GM19467 (cell line): Measurements from ENCODE around the gene COL8A1.

ENCODE experiments used
- ATAC-seq: cut with Tn5 transposase; IDR thresholded peaks from one replicate; pipeline ENCODE4 v1.9.1; 2021; ENCODE audit warnings: mild to moderate bottlenecking, moderate library complexity; ENCODE audit not compliant: unreplicated experiment

Gene COL8A1

DNA sequence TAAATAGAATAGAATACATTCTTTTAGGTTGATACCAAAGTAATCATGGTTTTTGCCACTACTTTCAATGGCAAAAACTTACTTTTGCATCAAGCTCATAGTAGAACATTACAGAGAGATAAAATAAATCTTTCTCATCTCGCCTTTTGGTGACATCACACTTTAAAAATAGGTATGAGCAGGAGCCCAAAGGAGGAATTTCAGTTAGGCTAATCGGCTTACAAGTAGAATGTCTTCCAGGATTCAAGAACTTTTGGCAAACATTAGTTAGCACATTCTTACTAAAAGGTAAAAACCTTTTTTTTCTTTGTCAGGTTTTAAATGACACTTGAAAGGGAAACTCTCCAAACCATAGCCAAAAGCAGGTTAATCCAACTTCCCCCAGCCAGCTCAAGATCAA lies 119.6 kb downstream of the COL8A1 start:
- no peak for ATAC-seq

DNA sequence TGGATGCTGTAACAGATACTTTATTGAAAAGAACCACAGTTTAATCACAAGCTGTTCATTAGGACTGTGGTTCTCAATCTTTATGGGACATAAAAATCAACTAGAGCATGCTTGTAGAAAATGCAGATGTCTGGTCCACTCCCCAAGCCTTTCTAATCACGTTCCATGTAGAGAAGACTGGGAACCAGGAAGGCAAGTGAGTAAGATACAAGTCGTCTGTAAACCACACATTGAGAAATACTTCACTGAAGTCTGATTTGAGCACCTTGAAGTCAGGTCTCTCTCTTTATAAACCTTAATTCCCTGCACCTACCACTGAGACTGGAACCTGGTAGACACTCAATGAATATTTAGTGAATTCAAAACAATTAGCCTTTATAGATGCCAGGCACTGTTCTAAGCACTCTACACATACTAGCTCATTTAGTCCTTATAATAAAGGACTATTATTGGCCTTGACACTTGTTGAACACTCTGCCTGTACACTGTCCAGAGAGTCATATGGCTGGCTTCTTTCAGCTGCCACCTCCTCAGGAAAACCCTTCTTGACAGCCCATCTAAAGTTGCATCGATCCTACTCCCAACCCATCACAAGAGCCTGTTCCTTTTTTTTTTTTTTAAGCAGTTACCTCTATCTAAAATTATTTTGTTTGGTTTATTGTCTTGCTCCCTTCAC lies 120.2 kb downstream of the COL8A1 start:
- no peak for ATAC-seq

DNA sequence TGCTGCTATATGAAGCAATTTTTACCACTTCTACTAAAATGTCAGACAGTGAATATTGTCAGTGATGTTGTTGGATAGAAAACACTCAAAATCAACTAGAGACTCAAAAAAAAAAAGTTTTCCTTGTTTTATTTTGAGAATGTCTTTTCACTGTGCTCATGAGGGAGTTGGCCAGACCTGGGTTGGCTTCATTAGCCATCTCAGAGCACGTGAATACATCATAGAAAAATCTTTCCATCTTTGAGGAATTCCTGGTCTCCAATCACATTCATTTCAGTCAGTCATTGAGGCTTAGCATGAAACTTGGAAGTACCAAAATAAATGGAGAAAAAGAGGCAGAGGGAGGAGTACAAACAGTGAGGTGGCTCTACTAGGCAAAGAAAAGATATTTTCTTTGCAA lies 121.6 kb downstream of the COL8A1 start:
- ATAC-seq, result no peak

DNA sequence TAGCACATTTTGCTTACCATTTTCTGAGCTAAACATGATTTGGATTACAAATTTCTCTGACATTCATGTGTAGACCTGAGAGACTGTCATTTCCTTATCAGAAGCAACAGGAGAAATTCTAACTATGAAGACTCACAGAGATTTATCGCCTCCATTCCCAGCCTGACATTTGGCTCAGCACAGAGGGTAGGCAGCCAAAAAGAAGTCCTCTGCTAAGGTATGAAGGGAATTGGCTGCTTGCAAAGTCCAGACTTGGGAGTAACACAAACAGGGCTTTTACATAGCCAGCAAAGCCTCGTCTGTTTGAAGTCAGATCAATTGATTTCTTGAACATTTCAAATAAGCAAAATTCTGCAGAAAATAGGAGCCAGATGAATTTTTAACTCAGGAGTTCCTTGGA lies 122.2 kb downstream of the COL8A1 start:
- no peak for ATAC-seq

DNA sequence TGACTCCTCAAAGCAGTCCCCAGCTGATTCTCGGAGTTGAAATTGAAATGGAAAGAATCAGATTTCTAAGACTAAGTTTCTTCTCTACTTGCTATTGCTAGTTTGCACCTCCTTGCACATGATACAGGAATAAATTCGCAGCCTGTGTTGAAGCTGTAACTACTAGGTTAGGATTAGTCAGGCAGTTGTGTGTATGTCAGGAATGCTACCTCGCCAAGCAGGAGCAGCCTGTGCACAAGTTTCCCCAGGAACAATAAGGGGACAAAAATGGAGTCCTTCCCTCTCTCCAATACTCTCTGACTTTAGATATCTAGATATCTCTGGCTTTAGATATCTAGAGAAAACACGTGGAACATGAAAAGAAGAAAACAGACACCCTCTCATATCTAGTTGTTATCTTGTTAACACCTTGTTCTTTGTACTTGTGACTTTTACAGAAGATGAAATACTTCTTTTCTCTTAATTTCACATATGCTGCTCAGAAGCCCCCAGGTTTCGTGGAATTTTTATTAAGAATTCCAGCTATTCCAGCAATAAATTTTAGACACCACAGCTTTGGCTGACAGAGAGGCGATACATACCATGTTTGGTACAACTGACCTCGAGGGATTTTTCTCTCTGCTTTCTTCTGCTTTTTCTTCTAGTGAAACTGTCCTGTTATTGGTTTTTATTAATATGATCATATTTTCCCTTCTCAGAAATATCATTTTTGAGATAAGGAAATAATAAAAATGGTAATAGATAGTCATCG lies 123.2 kb downstream of the COL8A1 start:
- ATAC-seq, result no peak

DNA sequence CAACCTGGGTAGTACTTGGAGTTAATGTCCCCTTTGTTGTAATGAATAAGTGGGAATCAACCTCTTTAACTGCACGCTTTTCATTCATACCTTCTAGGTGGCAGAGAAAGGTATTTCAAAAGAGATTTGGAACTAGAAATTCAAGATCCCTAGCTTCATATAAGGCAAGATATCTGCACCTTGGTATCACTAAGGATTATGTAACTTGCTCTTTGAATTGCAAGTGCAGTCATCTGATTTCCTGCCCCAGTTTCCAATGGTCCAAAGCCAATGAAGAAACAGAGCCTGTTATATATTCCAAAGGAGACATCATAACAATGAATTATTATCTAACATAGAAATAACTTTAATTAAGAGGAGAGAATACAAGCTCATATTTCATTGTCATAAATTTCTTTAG lies 124.5 kb downstream of the COL8A1 start:
- no peak for ATAC-seq

DNA sequence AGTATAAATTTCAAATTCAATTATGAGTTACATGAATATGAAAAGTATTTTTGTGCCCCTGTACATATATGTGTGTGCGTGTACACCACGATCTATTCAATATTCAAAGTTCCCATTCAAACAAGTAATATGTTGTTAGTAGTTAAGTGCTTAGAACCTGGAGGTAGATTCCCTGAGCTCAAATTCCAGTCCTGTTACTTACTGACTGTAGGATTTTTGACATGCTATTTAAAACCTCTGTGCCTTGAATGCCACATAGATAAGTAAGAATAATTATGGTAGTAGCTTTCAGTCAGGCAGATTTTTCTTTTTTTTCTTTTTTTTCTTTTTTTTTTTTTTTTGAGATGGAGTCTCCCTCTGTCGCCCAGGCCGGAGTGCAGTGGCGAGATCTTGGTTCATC lies 126.0 kb downstream of the COL8A1 start:
- ATAC-seq, result no peak

DNA sequence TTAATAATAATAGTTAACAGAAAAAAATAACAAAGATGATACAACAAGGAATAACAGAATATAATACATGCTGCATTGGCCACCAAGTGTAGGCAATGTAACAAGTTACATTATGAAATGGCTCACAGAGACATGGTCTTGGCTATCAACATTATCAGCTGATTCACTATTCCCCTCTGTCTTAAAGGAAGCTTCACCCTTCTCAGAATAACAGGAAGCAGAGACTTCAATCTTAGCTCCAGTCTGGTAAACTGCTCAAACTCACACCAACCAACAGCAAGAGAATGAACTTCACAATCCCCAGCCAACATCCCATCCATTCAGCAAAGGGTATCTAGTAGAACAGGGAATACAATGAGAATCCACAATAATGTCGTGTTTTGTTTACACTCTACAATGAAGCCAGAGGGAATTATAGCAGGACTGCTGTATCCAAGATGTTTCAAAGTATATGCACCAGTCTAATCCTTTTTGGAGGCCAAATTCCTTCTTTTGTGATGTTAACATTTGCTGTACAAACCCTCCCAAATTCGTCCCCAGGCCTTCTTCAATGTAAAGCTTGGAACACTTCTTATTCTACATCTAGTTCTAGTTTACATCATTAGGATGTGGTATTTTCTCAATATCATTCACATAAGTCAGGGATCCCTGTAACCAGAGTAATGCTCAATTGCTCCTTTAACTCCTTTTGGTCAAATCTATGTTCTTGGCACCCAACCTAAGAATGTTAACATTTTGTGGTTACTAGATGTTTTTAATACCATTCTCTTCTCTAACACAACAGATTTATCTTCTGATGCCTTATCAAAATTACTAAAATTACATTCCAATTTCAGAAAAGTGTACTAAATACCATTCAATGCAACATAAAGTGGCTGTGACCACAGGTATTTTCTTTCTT lies 126.9 kb downstream of the COL8A1 start:
- no peak for ATAC-seq

DNA sequence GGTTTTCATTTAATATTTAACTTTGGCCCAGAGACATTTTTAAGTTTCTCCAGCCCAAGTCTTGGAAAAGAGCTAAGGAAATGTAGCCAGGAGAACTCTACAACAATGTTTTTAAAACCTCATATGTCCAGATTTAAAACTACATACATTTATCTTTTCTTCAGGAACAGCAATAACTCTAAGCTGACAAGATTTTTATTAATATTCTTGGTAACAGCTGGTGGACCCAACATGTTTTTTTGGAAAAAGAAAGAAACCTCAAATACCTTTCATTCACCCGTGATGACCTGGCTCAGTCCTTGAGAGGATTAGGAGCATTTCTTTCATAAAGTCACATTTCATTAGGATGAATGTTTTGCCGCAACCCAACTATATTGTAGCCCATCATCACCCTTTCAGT lies 128.9 kb downstream of the COL8A1 start:
- no peak for ATAC-seq

DNA sequence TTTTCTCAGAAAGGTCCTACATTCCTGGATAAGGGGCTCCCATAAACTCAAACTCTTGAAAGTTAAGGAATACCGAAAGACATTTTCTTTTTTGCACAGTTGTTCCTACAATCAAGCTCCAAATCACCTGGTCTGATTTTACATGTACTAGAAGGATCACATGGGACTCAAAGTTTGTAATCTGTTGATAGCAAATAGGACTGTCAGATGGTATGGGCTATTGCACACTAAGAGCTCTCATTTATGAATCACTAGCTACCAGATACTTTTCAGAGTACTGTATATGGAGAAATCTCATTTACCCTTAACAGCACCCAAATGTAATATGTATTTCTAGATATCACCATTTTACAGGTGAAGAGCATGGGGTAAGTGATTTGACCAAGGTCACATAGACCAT lies 129.7 kb downstream of the COL8A1 start:
- ATAC-seq, result no peak

DNA sequence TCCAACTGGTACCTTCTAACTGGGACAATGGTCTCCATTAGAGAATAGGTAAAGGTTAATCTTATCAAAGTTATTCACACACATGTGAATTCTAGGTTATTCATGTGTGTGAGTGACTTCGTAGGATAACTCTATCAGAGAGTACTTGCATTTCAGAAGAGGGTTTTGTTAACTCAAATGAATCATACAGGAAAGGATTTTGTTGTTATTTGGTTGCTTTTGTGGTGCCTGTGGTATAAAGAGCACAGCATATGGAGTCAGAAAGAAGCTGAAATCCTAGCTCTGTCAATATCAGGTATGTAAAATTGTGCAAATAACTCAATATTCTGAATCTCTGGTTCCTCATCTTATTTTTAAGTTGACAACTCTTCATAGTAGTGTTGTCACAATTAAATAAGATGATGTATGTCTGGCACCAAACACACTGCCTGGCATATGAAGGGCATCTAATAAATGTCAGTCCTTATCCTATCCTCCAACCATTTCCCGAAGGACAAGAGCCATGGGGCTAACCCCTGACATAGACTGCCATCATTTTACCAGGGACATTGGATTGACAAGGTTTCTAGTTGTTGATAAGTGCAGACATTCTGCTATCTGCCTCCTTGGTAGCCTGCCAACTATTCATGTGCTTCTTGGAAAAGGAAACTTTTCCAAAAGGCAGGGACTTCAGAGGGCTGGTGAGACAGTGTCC lies 130.6 kb downstream of the COL8A1 start:
- ATAC-seq, result no peak

DNA sequence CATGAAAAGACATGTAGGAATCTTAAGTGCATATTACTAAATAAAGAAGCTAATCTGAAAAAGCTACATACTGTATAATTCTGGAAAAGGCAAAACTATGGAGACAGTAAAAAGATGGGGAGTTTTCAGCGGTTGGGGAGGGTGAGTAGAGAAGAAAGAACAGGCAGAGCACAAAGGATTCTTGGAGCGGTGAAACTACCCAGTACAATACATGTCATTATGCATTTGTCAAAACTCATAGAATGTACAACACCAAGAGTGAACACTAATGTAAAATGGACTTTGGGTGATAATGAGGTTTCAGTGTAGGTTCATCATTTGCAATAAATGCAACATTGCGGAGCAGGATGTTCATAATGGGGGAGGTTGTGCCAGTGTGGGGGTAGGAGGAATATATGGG lies 133.8 kb downstream of the COL8A1 start:
- ATAC-seq, result no peak

DNA sequence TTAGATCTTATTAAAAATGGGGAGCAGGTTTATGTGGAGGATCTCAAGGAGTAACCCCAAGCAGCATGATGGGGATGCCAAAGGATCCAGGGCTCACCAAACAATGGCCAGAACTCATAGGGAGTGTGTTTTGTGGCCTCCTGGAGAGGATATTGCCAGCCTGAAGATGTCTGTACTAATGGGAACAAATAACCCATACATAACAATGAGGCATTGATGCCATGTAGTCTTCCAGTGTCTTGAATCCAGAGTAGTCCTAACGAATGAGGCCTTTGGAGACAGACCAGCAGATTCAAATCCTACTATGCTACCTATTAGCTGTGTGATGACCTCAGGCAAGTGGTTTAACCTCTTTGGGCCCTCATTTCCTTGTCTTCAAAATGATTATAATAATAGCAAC lies 134.3 kb downstream of the COL8A1 start:
- ATAC-seq, result no peak

DNA sequence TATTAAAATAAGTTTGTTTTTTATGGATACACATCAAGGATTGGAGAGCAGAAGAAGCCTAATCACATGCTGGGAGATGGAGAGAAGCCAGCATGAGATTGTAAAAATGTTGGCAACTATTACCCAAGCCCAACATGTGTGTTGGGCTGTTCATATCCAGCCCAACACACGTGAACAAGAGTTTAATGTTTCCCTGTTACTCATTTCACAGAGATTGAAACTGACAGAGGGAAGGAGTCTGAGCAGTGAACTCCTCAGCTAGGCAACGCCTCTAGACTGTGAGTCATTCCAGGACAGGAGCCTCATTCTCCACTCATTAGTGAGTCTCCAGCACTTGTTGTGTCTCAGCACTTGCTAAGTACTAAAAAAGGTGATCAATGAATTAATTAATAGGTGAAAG lies 136.1 kb downstream of the COL8A1 start:
- peak; percentile 92 for ATAC-seq

DNA sequence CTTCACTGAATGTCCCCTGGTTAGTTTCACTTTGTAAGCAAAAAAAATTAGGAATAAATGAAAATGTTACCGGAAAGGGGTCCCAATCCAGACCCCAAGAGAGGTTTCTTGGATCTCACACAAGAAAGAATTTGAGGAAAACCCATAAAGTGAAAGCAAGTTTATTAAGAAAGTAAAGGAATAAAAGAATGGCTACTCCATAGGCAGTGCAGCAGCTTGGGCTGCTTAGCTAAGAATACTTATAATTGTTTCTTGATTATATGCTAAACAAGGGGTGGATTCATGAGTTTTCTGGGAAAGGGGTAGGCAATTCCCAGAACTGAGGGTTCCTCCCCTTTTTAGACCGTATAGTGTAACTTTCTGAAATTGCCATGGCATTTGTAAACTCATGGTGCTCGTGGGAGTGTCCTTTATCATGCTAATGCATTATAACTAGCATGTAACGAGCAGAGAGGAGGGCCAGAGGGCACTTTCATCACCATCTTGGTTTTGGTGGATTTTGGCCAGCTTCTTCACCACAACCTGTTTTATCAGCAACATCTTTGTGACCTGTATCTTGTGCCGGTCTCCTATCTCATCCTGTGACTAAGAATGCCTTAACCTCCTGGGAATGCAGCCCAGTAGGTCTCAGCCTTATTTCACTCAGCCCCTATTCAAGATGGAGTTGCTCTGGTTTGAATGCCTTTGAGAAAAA lies 138.3 kb downstream of the COL8A1 start:
- no peak for ATAC-seq

DNA sequence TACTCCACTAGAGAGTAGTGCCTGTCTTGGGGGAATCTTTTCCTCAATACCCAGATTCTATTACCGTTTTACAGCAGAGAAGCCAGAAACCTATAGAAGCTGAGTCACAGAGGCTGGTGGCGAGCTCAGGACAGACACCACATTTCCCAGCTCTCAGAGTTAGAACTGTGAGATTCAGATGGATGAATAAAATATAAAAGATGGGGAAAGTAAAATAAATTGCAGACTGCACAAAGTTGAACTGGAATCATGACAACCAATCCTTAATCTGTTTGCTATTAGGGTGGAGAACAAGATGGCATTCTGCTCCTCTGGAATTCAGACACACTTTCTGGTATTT lies 138.8 kb downstream of the COL8A1 start:
- ATAC-seq, result no peak

DNA sequence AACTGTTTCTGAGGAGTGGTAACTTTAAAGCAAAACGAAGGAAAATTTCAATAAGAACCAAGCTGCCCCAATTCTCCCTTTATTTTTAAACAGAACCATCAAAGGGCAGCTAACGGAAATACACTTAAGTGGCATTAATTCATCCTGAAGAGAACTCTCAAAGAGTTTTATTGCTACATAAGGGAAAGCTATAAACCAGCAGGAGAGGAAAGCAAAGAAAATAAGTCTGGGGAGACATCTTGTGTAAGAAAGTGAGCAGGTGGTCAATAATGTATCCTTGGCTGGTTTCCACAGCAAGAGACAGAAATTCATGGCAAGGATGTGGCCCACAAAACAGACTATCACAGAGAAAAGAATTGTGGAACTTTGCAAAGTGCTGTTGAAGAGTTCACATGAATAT lies 139.3 kb downstream of the COL8A1 start:
- no peak for ATAC-seq

DNA sequence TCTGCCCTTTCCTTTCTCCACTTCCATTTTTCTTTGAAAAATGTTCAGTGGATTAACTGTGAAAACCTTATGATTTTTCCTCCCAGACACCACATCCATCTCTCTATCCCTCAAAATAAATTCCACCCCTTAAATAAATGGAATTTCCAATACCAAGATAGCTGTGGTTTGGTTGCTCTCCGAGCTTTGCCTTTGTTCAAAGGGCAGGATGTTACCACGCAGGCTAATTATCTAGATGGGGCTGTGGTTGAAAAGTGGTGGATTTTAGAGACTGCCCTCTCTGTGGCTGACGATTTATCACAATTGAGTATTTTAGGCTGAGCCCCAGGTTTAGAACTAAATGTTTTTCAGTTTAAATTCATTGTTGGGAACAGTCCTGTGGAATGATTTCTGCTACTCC lies 142.4 kb downstream of the COL8A1 start:
- no peak for ATAC-seq

DNA sequence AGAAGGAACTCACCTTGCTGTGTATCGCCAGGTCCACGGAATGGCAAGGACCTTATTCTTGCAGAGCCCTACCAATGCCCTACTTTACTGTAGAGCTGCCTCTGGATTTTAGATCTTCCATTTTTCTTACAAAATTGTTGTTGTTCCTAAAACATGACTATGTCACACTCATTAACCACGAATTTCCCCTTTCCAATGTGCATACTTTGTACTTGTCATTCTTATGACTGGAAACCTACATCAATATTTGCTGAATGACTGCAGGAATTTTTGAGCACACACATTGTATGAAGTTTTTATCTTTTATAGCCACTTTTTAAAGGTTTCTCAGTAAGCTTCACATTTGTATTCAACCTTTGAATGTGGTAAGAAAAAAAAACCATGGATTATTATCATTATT lies 143.4 kb downstream of the COL8A1 start:
- no peak for ATAC-seq

DNA sequence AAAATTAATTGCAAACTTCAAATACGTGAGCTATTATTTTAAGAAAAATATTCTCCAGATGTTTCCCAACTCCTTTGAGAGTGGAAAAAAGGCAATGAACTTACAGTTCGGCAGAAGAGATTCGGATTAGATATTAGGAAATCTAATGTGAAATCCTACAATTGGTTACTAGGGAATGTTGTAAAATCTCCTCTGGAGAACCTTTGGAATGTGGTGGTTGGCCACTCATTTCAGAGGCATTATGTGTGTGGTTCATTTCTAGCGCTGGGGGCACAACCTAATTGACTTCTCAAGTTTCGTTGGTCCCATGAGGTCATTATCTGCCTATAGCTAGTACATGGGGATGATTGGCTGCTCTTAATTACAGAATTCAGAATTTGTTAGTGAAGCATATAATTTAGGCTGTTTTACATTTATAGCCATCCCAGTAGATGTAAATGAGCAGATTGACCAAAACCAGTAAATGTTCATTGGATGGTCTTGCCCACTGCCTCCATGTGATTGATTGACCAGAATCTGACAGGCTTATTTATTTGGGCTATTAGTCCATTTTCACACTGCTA lies 144.7 kb downstream of the COL8A1 start:
- ATAC-seq, result no peak
